SK-N-SH treated with all-trans-retinoic acid at 6 μM for 48 hours (cell line): ENCODE measurements around the gene RHBDF2.

Source experiments
- ARNTL ChIP-seq: fragments of 450-650 bp; formaldehyde crosslinking; IDR thresholded peaks from 2 replicates; pipeline ENCODE4 v1.5.0; 2020; ENCODE audit warnings: low read depth, mild to moderate bottlenecking, moderate library complexity, borderline replicate concordance
- CSDC2 ChIP-seq: fragments of 250-450 bp; sonication (Bioruptor Pico); IDR thresholded peaks from 2 replicates; pipeline ENCODE4 v1.5.0; 2020; ENCODE audit warnings: mild to moderate bottlenecking, moderate library complexity
- GLIS3 ChIP-seq: fragments of 250-450 bp; sonication (Bioruptor Pico); IDR thresholded peaks from 2 replicates; pipeline ENCODE4 v1.5.0; 2020; ENCODE audit warnings: mild to moderate bottlenecking, moderate library complexity
- RARB ChIP-seq: fragments of 250-450 bp; sonication (Bioruptor Pico); IDR thresholded peaks from 2 replicates; pipeline ENCODE4 v1.8.0; 2021; ENCODE audit warnings: mild to moderate bottlenecking, moderate library complexity
- SNAI2 ChIP-seq: fragments of 250-450 bp; sonication (Bioruptor Pico); IDR thresholded peaks from 2 replicates; pipeline ENCODE4 v1.5.0; 2020; ENCODE audit warnings: mild to moderate bottlenecking, moderate library complexity
- TCF4 ChIP-seq: fragments of 250-450 bp; sonication (Bioruptor Pico); IDR thresholded peaks from 2 replicates; pipeline ENCODE4 v1.8.0; 2021; ENCODE audit warnings: mild to moderate bottlenecking, moderate library complexity, borderline replicate concordance
- TOX ChIP-seq: fragments of 250-450 bp; sonication (Bioruptor Pico); IDR thresholded peaks from 2 replicates; pipeline ENCODE4 v1.8.0; 2021; ENCODE audit warnings: mild to moderate bottlenecking, moderate library complexity, borderline replicate concordance
- ZC3H10 ChIP-seq: fragments of 250-450 bp; sonication (Bioruptor Pico); IDR thresholded peaks from 2 replicates; pipeline ENCODE4 v1.5.1; 2021; ENCODE audit warnings: mild to moderate bottlenecking, moderate library complexity
- ZFP3 ChIP-seq: fragments of 250-450 bp; sonication (Bioruptor Pico); IDR thresholded peaks from 2 replicates; pipeline ENCODE4 v1.5.0; 2020; ENCODE audit warnings: mild to moderate bottlenecking, moderate library complexity
- ZFP30 ChIP-seq: fragments of 450-650 bp; formaldehyde crosslinking; IDR thresholded peaks from 2 replicates; pipeline ENCODE4 v1.5.0; 2022; ENCODE audit warnings: mild to moderate bottlenecking, moderate library complexity
- ZNF8 ChIP-seq: fragments of 450-650 bp; formaldehyde crosslinking; IDR thresholded peaks from 2 replicates; pipeline ENCODE4 v1.5.0; 2020; ENCODE audit warnings: mild to moderate bottlenecking, moderate library complexity
- TF ChIP-seq, protein P1 (sequence below): fragments of 250-450 bp; sonication (Bioruptor Pico); IDR thresholded peaks from 2 replicates; pipeline ENCODE4 v1.5.1; 2020; ENCODE audit warnings: low read depth, mild to moderate bottlenecking, moderate library complexity

DNA sequence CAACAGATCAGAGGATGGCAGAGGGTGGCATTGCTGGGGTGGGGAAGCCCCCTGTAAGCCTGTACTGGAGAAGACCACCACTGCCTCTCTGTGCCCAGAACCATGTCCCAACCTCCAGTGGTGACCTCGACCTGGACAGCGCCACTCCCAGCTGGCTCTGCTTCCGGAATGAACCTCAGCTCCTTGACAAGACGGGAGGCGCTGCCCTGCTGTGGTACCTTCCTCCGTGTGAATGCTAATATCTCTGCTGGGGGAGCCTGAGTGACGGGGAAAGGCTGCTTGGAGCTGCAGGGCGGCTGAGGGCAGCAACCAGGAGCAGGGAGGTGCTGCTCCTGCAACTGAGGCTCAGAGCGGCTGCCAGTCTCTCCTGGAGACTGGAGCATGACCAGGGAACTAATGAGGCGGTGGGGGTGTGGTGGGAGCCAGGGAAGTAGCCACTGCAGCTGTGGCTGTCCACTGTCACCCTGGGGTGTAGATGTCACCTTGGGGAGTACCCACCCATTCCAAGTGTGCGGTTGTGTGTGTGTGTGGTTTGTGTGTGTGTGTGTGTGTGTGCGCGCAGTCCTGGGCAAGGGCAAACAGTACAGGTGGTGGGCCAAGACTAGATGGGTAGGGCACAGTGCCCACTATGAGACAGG is 44.8 kb upstream of the RHBDF2 start:
- TF ChIP-seq ZFP30 (CRISPR knock-in tag): no peak
- TF ChIP-seq RARB (CRISPR knock-in tag): no peak
- no peak for TF ChIP-seq ARNTL
- no peak for TF ChIP-seq GLIS3
- TF ChIP-seq TOX (CRISPR knock-in tag): no peak
- no peak for TF ChIP-seq ZC3H10 (CRISPR knock-in tag)
- TF ChIP-seq ZFP3 (CRISPR knock-in tag): no peak
- TF ChIP-seq, protein P1, sequence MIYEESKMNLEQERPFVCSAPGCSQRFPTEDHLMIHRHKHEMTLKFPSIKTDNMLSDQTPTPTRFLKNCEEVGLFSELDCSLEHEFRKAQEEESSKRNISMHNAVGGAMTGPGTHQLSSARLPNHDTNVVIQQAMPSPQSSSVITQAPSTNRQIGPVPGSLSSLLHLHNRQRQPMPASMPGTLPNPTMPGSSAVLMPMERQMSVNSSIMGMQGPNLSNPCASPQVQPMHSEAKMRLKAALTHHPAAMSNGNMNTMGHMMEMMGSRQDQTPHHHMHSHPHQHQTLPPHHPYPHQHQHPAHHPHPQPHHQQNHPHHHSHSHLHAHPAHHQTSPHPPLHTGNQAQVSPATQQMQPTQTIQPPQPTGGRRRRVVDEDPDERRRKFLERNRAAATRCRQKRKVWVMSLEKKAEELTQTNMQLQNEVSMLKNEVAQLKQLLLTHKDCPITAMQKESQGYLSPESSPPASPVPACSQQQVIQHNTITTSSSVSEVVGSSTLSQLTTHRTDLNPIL (CRISPR knock-in tag): no peak
- TF ChIP-seq SNAI2 (CRISPR knock-in tag): no peak
- no peak for TF ChIP-seq ZNF8 (CRISPR knock-in tag)
- no peak for TF ChIP-seq TCF4 (CRISPR knock-in tag)
- no peak for TF ChIP-seq CSDC2 (CRISPR knock-in tag)
